HG02571 (cell line): ENCODE results near the gene IQGAP2.

Experiments
- ATAC-seq: cut with Tn5 transposase; IDR thresholded peaks from one replicate; pipeline ENCODE4 v1.9.1; 2021; ENCODE audit warnings: mild to moderate bottlenecking, moderate library complexity; ENCODE audit not compliant: unreplicated experiment

IQGAP2 gene

GRCh38 chr5:76445063-76445462, 42.0 kb downstream of the IQGAP2 start:
- no peak for ATAC-seq

GRCh38 chr5:76445830-76446229, 42.7 kb downstream of the IQGAP2 start:
- no peak for ATAC-seq

GRCh38 chr5:76446776-76447175, 43.7 kb downstream of the IQGAP2 start:
- ATAC-seq = no peak

GRCh38 chr5:76449606-76450005, 46.5 kb downstream of the IQGAP2 start:
- ATAC-seq = no peak

- no peak for ATAC-seq
These were observed 47.0 kb downstream of the IQGAP2 start for GRCh38 chr5:76450054-76450453.

GRCh38 chr5:76451031-76451701, 48.1 kb downstream of the IQGAP2 start:
- ATAC-seq = no peak

- no peak for ATAC-seq
These were observed 52.5 kb downstream of the IQGAP2 start for GRCh38 chr5:76455531-76456133.

- ATAC-seq = no peak
These were observed 53.2 kb downstream of the IQGAP2 start for GRCh38 chr5:76456258-76456657.

- ATAC-seq = no peak
These were observed 54.8 kb downstream of the IQGAP2 start for GRCh38 chr5:76457674-76458485.

GRCh38 chr5:76458486-76458830, 55.4 kb downstream of the IQGAP2 start:
- no peak for ATAC-seq

- ATAC-seq = no peak
These were observed 57.0 kb downstream of the IQGAP2 start for GRCh38 chr5:76460104-76460503.

GRCh38 chr5:76462097-76462667, 59.1 kb downstream of the IQGAP2 start:
- no peak for ATAC-seq

- no peak for ATAC-seq
These were observed 64.1 kb downstream of the IQGAP2 start for GRCh38 chr5:76467216-76467615.

GRCh38 chr5:76468635-76469425, 65.7 kb downstream of the IQGAP2 start:
- ATAC-seq = no peak

GRCh38 chr5:76469656-76470290, 66.7 kb downstream of the IQGAP2 start:
- no peak for ATAC-seq

- no peak for ATAC-seq
These were observed 67.9 kb downstream of the IQGAP2 start for GRCh38 chr5:76470976-76471375.

- ATAC-seq = no peak
These were observed 68.3 kb downstream of the IQGAP2 start for GRCh38 chr5:76471406-76471805.

- no peak for ATAC-seq
These were observed 68.9 kb downstream of the IQGAP2 start for GRCh38 chr5:76471987-76472334.

- ATAC-seq = no peak
These were observed 69.4 kb downstream of the IQGAP2 start for GRCh38 chr5:76472335-76473008.

- ATAC-seq = no peak
These were observed 69.9 kb downstream of the IQGAP2 start for GRCh38 chr5:76473009-76473336.
